Vagina (tissue), 2 donors: ENCODE measurements around the gene CORIN. TPM values are rescaled to one million over a fixed set of nuclear protein-coding genes. Genes with fewer than 3 reads are reported as not detected.

Experiments
- DNase-seq, 2 donors: peaks; one replicate each; pipeline ENCODE4 v3.0.0-alpha.2; 2017; ENCODE audit errors: extremely low spot score in 2 of 2
- H3K27ac ChIP-seq: fragments of 200-600 bp; sonication (generic); one replicate; pipeline ENCODE4 v1.5.1; 2019
- H3K27me3 ChIP-seq: fragments of 200-600 bp; sonication (generic); one replicate; pipeline ENCODE4 v1.5.1; 2019
- H3K36me3 ChIP-seq, 2 donors: fragments of 200-600 bp; sonication (generic); one replicate each; pipeline ENCODE4 v1.5.1; 2017 to 2019
- H3K4me1 ChIP-seq: fragments of 200-600 bp; sonication (generic); one replicate; pipeline ENCODE4 v1.5.1; 2019
- H3K4me3 ChIP-seq, 2 donors: fragments of 200-600 bp; sonication (generic); 1 replicate in 1 of 2; 2 replicates in 1 of 2; pipeline ENCODE4 v1.5.1; 2016 to 2019
- H3K9me3 ChIP-seq: fragments of 200-600 bp; sonication (generic); one replicate; pipeline ENCODE4 v1.5.1; 2019
- POLR2A ChIP-seq, 2 donors: fragments of 450-650 bp; IDR thresholded peaks; one replicate each; pipeline ENCODE4 v1.6.1; 2017; ENCODE audit warnings: antibody characterized with exemption in 2 of 2, mild to moderate bottlenecking in 2 of 2, moderate library complexity in 2 of 2
- POLR2AphosphoS5 ChIP-seq, 2 donors: sonication (generic); formaldehyde crosslinking; IDR thresholded peaks; one replicate each; pipeline ENCODE4 v1.9.0; 2017; ENCODE audit warnings: antibody characterized with exemption in 2 of 2, mild to moderate bottlenecking in 2 of 2, low read depth in 1 of 2; ENCODE audit not compliant: insufficient read depth in 1 of 2
- intact Hi-C: fragments of 100-400 bp; cut with DNase I; formaldehyde crosslinking; loops from one replicate; pipeline ENCODE4 v1.15.1; 2023
- total RNA-seq: library from RNA; depleted of rRNA; stranded (reverse); fragments of >200 nt; gene quantifications from one replicate; pipeline ENCODE4 v1.2.3, GENCODE V29; 2016
- TF ChIP-seq, protein P1 (sequence below), 3 experiments: fragments of 450-650 bp in 2 of 3; fragments of 200-600 bp in 1 of 3; sonication (generic) in 1 of 3; IDR thresholded peaks; one replicate each; pipeline ENCODE4 v1.5.1; 2017 to 2019; ENCODE audit warnings: antibody characterized with exemption in 3 of 3, mild to moderate bottlenecking in 2 of 3, moderate library complexity in 2 of 3

The CORIN gene
- total RNA-seq, 1 donor from 2014 or later, result 5.4 TPM

DNA sequence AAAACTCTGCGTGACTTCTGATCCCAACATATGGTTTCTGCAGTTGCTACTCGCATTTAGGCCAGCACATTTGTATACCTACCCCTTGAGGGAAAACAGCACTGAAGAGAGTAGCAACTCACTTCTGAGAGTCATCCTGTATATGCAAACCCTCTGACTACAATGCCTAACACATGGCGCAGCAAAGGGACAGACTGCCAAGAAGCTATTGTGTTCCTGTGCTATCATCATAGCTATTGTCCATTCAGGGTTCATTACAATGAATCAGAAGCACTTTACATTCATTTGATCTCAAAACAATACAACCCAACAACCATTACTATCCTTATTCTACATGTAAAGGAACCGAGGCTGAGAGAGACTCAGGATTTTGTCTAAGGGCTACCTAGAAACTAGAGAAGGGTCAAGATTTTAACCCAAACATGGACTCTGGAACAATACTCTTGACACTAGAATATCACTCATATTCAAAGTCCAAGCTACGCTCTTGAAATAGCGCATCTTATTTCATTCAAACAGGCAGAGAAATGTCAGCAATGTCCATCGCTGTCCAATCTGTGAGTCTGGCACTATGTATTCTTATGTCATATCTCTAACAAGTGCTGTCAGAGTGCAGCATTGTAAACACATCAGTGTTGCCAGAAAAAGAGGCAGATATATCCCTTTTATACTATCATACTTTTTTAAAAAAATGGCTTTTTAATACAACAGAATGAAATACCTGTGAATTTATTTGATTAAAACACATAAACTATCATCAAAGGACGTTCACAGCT is 173.6 kb downstream of the CORIN start:
- intact Hi-C loops, result no loop called here
- no peak overlapping the region for H3K27ac ChIP-seq
- no peaks in the 10 kb centered on the region for H3K4me1 ChIP-seq
- TF ChIP-seq POLR2A (IDR thresholded peaks at IDR 0.05), result no peak
- TF ChIP-seq, protein P1, sequence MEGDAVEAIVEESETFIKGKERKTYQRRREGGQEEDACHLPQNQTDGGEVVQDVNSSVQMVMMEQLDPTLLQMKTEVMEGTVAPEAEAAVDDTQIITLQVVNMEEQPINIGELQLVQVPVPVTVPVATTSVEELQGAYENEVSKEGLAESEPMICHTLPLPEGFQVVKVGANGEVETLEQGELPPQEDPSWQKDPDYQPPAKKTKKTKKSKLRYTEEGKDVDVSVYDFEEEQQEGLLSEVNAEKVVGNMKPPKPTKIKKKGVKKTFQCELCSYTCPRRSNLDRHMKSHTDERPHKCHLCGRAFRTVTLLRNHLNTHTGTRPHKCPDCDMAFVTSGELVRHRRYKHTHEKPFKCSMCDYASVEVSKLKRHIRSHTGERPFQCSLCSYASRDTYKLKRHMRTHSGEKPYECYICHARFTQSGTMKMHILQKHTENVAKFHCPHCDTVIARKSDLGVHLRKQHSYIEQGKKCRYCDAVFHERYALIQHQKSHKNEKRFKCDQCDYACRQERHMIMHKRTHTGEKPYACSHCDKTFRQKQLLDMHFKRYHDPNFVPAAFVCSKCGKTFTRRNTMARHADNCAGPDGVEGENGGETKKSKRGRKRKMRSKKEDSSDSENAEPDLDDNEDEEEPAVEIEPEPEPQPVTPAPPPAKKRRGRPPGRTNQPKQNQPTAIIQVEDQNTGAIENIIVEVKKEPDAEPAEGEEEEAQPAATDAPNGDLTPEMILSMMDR (IDR thresholded peaks at IDR 0.05), result no peak
- no peak for TF ChIP-seq POLR2AphosphoS5 (IDR thresholded peaks at IDR 0.05; ENCODE audit: insufficient read depth in 1 of 2, low read depth in 1 of 2)
- H3K4me3 ChIP-seq, result no peak overlapping the region
- no peaks in the 10 kb centered on the region for H3K36me3 ChIP-seq
- no peaks in the 10 kb centered on the region for H3K9me3 ChIP-seq
- DNase-seq, result no peak
- no peaks in the 10 kb centered on the region for H3K27me3 ChIP-seq

GRCh38 chr4:47662975-47663374 is 174.9 kb downstream of the CORIN start:
- Histone ChIP-seq H3K27ac (no peak overlapping the region), H3K9me3 (no peaks in the 10 kb centered on the region), H3K36me3 (no peaks in the 10 kb centered on the region), H3K4me3 (no peak overlapping the region), H3K4me1 (no peaks in the 10 kb centered on the region), H3K27me3 (no peaks in the 10 kb centered on the region)
- intact Hi-C loops, result no loop called here
- no peak for DNase-seq
- TF ChIP-seq POLR2A (IDR thresholded peaks at IDR 0.05) (no peak), POLR2AphosphoS5 (IDR thresholded peaks at IDR 0.05; ENCODE audit: insufficient read depth in 1 of 2, low read depth in 1 of 2) (no peak)
- TF ChIP-seq, protein P1 (IDR thresholded peaks at IDR 0.05), result no peak

DNA sequence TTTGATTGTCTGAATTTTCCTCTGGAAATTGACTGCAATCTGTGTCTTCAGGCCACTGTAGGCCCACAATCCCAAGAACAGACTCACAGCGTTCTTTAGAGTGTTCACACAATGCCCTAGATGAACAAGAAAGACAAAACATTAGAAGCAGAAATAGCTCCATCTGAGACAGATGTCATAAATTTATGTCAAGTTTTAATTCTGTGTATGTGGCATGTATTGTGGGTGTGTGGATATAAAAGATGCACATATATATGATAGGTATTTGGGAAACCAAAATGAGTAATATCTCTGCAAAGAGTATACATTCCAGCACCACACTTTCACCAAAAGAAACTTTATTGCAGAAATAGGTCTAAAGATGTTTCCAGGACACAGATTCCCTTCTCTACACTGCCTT is 176.1 kb downstream of the CORIN start:
- Histone ChIP-seq H3K36me3 (no peaks in the 10 kb centered on the region), H3K9me3 (no peaks in the 10 kb centered on the region), H3K4me1 (no peaks in the 10 kb centered on the region), H3K27me3 (no peaks in the 10 kb centered on the region), H3K4me3 (no peak overlapping the region), H3K27ac (no peak overlapping the region)
- intact Hi-C loops, result no loop called here
- no peak for DNase-seq
- TF ChIP-seq, protein P1 (IDR thresholded peaks at IDR 0.05), result no peak
- no peak for TF ChIP-seq POLR2AphosphoS5 (IDR thresholded peaks at IDR 0.05; ENCODE audit: insufficient read depth in 1 of 2, low read depth in 1 of 2)
- TF ChIP-seq POLR2A (IDR thresholded peaks at IDR 0.05), result no peak

DNA sequence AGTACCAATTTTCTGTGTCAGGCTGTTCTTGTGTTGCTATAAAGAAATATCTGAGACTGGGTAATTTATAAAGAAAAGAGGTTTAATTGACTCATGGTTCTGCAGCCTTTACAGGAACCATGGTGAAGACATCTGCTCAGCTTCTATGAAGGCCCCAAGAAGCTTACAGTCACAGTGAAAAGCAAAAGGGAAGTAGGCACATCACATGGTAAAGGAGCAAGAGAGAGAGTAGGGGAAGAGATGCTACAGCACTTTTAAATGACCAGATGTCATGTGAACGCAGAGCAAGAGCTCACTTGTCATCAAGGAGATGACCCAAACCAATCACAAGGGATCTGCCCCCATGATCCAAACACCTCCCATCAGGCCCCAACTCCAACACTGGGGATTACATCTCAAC is 178.5 kb downstream of the CORIN start:
- Histone ChIP-seq H3K4me3 (no peak overlapping the region), H3K27ac (no peak overlapping the region), H3K36me3 (no peaks in the 10 kb centered on the region), H3K9me3 (no peaks in the 10 kb centered on the region), H3K4me1 (no peaks in the 10 kb centered on the region), H3K27me3 (no peaks in the 10 kb centered on the region)
- no peak for DNase-seq
- intact Hi-C loops, result no loop called here
- TF ChIP-seq POLR2AphosphoS5 (IDR thresholded peaks at IDR 0.05; ENCODE audit: insufficient read depth in 1 of 2, low read depth in 1 of 2) (no peak), POLR2A (IDR thresholded peaks at IDR 0.05) (no peak)
- TF ChIP-seq, protein P1 (IDR thresholded peaks at IDR 0.05), result no peak

- intact Hi-C loops, result no loop called here
- Histone ChIP-seq H3K4me1 (no peaks in the 10 kb centered on the region), H3K36me3 (no peaks in the 10 kb centered on the region), H3K27me3 (no peaks in the 10 kb centered on the region), H3K27ac (no peak overlapping the region), H3K9me3 (no peaks in the 10 kb centered on the region), H3K4me3 (no peak overlapping the region)
- TF ChIP-seq, protein P1 (IDR thresholded peaks at IDR 0.05), result no peak
- TF ChIP-seq POLR2A (IDR thresholded peaks at IDR 0.05) (no peak), POLR2AphosphoS5 (IDR thresholded peaks at IDR 0.05; ENCODE audit: insufficient read depth in 1 of 2, low read depth in 1 of 2) (no peak)
- DNase-seq, result no peak
These were observed 182.7 kb downstream of the CORIN start for GRCh38 chr4:47654972-47655693.
